ENCODE measurements around the gene SORCS1.

The SORCS1 gene

DNA sequence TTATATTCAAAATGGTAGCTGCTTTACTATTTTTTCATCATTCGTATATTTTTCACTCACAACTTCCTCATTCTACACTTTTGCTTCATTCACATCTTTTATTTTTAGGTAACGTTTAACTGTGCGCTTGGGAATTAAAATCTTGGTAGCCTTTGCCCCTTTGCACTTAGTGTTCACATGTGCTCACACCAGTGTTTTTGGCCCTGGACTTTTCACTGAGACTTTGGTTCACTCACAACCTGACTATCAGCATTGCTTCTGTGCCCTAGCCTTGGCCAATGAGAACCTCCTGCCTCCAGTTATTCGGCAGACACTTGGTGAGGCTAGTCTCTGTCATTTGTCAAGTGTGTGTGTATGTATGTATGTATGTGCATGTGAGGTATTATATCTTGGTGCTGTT lies 596.9 kb downstream of the SORCS1 start:
- no peak for DNase-seq

GRCh38 chr10:106566873-106567272 lies 597.6 kb downstream of the SORCS1 start:
- no peak for DNase-seq

- peak; percentile 75 for DNase-seq
These were observed 599.0 kb downstream of the SORCS1 start for GRCh38 chr10:106565546-106565945.

DNA sequence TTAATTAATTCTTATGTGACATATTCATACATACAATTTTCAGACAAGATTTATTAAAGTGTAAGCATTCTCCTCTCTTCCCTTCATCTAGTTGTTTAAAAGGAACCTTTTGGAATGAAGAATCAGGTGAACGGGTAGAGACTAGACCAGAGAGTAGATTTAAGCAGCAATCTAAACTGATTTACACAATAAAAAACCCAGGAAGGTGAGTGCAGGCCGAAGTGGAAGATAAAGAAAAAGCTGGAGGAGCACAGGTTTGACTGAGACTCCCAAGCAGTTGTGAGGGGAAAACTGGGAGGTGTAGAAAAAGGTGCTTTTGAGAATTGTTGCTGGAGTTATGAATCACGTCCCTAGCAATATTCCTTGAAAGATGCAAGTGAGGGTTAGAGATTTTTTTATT lies 601.1 kb downstream of the SORCS1 start:
- DNase-seq = no peak

DNA sequence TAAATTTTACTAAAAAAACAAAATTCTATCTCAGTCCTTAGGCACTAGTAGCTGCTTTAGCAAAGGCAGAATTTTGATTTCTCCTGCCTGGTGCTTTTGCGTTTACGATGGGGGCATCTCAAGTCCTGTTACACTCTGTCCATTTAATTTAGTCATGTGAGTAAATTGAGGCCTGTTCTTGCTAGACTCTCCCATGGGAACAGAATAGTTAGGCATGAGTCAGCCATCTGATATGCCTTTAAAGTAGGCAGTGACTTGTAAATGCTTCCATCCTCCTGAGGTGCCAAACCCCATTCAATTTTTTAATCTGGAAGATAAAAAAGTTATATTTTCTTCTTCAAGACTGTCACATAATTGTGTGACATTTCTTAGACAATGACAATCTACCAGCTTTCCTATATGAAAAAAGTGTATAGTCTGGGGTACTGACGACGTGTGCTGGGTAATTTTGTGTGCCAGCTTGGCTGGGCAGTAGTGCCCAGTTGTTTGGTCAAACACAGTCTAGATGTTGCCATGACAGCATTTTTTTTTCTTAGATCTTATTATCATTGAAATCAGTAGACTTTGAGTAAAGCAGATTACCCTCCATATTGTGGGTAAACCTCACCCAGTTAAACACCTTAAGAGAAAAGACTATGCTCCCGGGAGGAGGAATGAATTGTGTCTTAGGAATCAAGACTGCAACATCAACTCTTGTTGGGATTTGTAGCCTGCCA lies 603.4 kb downstream of the SORCS1 start:
- DNase-seq = peak; percentile 83

GRCh38 chr10:106559442-106559841 lies 605.1 kb downstream of the SORCS1 start:
- peak; percentile 79 for DNase-seq

GRCh38 chr10:106557951-106558733 lies 606.4 kb downstream of the SORCS1 start:
- peak; percentile 86 for DNase-seq

DNA sequence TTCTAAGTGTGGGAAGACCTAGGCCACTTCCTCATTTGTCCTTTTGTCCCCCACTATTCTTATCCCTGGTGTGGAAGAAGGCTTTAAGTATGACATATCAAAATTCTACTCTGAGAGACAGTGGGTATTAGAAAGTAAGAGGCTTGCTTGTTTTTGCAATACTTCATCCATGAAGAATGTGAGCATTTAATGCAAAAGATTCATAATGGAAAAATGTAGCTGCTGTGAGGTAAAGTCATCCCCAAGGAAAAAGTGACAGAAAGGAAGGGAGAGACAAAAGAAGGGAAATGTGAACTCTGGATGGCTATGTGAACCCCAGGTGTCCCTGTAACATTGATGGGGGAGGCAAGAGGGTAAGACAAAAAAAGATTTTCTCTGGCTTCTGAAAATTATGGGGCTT lies 607.5 kb downstream of the SORCS1 start:
- peak; percentile 74 for DNase-seq

DNA sequence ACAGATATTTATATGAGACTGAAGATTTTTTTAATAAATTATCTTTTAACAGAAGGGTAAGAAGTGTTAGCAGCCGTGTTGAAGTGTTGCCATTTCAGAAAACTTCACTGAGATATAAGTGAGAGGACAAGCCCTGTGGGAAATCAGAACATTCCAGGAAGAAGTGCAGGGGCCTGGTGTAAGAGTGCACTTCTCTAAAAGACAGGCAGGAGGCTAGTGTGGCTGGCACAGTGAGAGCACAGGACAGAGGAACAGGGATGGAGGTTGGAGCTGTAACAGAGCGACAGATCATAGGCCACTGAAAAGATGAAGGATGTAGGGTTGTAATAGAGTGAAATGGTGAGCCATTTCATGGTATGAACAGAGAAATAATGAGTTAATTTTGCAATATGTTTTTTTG lies 608.9 kb downstream of the SORCS1 start:
- DNase-seq = peak; percentile 46

GRCh38 chr10:106551501-106552062 lies 612.9 kb downstream of the SORCS1 start:
- peak; percentile 12 for DNase-seq

DNA sequence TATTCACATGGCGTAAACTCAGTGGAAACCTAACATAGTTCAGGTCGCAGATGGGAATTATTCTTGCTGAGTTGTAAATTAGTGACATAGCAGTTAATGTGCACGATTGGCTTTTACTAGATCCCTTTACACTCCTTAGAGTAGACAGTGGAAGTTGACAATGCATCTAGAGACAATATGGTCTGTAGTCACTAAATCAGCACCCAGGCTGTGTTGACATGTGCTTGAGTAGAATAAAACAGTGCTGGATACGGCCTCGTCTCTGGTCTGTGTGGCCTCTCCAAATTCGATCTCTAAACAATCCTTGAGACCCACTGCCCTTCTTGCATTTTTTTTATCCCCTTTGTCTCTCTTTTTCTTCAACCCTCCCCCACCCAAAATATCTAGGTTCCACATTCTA lies 615.7 kb downstream of the SORCS1 start:
- no peak for DNase-seq

DNA sequence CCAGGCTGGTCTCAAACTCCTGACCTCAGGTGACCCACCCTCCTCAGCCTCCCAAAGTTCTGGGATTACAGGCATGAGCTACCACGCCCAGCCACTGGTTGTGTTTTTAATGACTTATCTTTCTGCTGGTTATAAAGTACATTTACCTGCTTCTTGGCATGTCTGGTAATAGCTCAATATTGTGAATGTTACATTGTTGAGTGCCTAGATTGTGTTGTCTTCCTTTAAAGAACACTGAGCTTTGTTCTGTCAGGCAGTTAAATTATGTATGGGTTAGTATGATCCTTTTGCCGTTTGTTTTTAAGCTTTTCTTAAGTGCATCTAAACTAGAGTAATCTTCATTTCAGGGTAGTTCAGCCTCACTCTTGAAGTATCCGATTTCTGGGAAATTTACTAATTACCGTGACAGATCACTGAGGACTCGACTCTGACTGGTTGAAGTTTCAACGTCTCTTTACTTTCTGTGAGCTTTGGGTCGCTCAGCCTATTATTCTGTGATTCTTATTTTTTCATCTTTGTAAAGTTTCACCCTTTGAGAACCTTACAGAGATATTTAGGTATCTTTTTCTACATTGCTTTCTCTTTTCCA lies 617.4 kb downstream of the SORCS1 start:
- no peak for DNase-seq

GRCh38 chr10:106542461-106542860 lies 622.0 kb downstream of the SORCS1 start:
- no peak for DNase-seq

DNA sequence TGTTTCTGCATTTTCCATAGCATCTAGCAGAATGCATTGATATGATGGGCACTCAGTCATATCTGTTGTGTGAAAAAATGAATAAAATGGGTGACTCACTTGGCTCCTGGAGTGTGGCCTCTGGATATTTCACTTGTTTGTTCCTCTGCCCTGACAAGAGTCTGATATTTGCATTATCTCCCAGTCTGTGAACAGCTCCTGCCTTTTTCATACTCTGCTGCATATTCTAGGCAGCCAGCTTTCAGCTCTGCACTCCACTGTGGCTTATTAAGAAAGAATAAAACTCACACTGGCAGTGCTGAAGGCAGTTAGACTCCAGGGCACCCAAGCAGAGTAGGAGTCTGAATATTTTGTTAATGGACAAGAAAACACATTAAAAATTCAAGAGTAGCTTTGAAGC lies 623.9 kb downstream of the SORCS1 start:
- peak; percentile 52 for DNase-seq

- no peak for DNase-seq
These were observed 626.6 kb downstream of the SORCS1 start for GRCh38 chr10:106537866-106538265.

DNA sequence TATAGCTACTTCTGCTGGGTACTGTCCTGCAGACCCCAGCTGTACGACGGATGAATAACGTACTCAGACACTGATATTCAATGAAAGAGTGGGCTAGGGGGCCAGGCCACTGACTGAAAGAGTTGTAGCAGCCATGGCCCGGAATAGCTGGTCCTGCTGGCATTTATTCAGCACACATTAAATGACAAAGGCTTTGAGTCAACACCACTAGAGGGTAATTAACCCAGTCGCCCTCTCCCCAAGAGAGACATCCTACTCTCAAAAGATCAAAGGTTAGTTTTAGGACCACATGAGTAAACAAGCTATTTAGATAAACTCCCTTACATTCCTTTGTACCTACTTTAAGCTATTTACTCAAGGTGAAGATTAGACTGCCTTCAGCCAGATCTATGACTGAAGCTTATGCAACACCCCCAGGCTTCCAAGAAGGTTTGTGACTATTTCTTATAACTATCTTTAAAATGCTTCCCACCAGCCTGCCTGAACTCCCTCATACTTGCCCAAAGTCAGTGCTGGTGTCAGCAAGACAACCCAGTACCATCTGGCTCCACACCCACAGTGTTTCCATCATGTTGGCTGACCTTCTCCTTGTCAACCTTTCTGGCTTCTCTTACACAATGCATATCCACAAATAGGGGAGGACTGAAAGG lies 629.1 kb downstream of the SORCS1 start:
- no peak for DNase-seq

GRCh38 chr10:106534441-106534840 lies 630.1 kb downstream of the SORCS1 start:
- DNase-seq = no peak

- DNase-seq = no peak
These were observed 635.8 kb downstream of the SORCS1 start for GRCh38 chr10:106528702-106529101.

- DNase-seq = no peak
These were observed 638.7 kb downstream of the SORCS1 start for GRCh38 chr10:106525835-106526234.
